ENCODE data around the gene KMO.

DNA sequence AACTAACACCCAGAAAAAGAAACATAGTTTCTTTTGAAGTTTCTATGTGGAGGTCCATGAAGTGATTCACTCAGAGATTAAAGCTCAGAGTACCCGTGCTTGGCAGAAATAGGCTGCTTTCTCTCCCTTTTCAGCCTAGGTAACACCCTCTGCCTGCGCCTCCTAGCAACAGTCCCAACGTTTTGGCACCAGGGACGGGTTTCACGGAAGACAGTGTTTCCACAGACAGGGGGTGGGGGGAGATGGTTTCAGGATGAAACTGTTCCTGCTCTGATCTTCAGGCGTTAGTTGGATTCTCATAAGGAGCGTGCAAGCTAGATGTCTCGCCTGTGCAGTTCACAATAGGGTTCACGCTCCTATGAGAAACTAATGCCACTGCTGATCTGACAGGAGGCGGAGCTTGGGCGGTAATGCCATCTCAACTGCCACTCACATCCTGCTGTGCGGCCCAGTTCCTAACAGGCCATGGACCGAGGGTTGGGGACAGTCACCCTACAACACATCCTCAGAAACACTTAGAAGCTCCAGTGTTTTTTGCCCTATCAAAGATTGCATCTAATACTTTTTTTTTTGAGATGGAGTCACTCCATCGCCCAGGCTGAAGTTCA, 54.8 kb downstream of the KMO start:
- TF ChIP-seq, protein P1, sequence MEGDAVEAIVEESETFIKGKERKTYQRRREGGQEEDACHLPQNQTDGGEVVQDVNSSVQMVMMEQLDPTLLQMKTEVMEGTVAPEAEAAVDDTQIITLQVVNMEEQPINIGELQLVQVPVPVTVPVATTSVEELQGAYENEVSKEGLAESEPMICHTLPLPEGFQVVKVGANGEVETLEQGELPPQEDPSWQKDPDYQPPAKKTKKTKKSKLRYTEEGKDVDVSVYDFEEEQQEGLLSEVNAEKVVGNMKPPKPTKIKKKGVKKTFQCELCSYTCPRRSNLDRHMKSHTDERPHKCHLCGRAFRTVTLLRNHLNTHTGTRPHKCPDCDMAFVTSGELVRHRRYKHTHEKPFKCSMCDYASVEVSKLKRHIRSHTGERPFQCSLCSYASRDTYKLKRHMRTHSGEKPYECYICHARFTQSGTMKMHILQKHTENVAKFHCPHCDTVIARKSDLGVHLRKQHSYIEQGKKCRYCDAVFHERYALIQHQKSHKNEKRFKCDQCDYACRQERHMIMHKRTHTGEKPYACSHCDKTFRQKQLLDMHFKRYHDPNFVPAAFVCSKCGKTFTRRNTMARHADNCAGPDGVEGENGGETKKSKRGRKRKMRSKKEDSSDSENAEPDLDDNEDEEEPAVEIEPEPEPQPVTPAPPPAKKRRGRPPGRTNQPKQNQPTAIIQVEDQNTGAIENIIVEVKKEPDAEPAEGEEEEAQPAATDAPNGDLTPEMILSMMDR (IDR thresholded peaks at IDR 0.05), result no peak
- TF ChIP-seq POLR2A (IDR thresholded peaks at IDR 0.05), result no peak
- no peak for TF ChIP-seq EP300 (IDR thresholded peaks at IDR 0.05)
